ENCODE data around the gene RLBP1.

RLBP1 gene

DNA sequence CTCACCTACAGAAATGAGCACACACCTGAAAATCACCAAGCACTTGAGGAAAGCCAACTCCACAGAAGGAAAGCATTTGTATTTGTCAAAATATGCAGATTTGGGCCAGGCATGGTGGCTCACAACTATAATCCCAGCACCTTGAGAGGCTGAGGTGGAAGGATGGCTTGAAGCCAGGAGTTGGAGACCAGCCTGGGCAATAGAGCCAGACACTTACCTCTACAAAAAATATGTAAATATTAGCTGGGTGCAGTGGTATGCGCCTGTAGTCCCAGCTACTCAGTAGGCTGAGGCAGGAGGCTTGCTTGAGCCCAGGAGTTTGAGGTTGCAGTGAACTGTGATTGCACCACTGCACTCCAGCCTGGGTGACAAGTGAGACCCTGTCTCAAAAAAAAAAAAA is 12.3 kb downstream of the RLBP1 start:
- no peak overlapping the region for H3K4me3 ChIP-seq (ENCODE audit: low read depth, low read length)
- no peak for DNase-seq (ENCODE audit: low read depth)

- H3K4me3 ChIP-seq (ENCODE audit: low read depth, low read length), result no peak overlapping the region
- DNase-seq (ENCODE audit: low read depth), result no peak
These were observed 13.1 kb downstream of the RLBP1 start for GRCh38 chr15:89208256-89208655.

DNA sequence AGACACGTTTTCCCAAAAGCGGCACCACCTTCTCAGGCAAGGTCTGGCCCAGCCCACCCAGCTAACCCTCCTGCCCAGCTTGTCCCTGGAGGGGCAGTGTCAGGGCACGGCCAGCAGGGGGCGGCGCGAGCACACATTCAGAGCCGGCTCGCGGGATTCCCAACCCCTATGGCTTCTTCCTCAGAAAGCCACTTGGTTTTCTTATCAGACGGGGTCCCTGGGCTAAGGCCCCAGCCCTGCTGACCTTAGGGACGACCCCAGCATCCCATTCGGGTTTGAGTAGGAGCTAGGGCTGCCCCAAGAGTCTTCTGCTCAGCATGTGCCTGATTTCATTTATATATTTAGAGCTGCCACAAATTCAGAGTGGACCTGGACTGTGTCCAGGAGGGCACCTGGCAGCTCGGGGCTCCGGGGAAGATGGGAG is 14.5 kb downstream of the RLBP1 start:
- DNase-seq (ENCODE audit: low read depth), result no peak
- no peak overlapping the region for H3K4me3 ChIP-seq (ENCODE audit: low read depth, low read length)

DNA sequence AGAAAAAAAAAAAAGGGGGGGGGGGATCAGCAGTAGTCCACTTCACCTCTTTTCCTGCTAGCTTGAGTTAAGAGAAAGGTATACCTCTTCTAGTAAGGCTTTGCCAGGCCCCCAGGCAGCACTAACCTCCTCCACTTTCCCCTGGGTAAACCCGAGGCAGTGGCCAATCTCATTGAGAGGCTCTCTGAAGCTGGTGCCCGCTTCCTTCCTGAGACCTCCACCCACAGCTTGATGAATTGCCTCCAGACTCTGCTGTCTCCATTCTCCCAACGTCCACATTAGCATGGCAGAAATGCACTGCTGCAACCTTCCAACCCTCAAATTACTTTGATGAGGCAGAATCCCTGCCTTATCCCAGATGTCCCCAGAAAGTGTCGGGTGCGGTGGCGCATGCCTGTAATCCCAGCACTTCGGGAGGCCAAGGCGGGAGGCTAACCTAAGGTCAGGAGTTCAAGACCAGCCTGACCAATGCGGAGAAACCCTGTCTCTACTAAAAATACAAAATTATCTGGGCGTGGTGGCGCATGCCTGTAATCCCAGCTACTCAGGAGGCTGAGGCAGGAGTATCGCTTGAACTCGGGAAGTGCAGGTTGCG is 15.3 kb downstream of the RLBP1 start:
- no peak overlapping the region for H3K4me3 ChIP-seq (ENCODE audit: low read depth, low read length)
- no peak for DNase-seq (ENCODE audit: low read depth)

- no peak overlapping the region for H3K4me3 ChIP-seq (ENCODE audit: low read depth, low read length)
- no peak for DNase-seq (ENCODE audit: low read depth)
These were observed 17.6 kb downstream of the RLBP1 start for GRCh38 chr15:89203705-89204273.

DNA sequence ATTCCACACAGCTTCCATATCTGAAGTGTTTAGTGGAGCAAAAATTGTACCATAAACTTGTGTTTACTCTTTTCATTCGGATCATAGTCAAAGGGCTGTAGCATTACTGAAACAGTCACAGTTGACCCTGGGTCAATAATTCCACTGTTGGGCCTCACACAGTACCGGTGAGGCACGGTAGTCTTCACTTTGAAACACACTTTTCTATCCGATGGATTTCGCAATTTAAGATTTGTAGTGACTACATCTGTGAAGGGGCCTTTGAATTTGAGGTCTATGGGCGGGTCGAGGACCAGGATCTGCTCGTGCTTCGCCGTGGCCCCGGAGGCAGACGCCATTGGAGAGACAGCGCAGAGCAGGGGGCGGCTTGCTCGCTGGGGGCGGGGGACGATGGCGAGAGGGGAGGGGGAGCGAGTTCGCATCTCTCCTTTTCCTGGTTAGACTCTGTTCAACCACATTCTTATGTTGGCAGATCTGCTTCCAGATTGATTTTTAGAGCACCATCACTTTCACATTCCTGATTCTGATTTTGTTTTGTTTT is 19.8 kb downstream of the RLBP1 start:
- no peak overlapping the region for H3K4me3 ChIP-seq (ENCODE audit: low read depth, low read length)
- DNase-seq (ENCODE audit: low read depth), result no peak

DNA sequence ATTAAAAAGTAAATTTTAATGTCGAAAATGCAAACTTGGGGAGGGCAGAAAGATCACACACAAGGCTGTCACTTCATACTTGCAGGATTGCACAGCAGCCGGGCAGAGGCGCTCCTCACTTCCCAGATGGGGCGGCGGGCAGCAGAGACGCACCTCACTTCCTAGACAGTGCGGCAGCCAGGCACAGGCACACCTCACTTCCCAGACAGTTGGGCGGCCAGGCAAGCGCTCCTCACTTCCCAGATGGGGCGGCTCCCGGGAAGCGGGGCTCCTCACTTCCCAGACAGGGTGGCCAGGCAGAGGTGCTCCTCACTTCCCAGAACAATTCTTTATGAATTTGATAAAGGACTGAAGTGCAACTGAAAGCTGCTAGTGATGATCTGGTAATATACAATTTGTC is 21.2 kb downstream of the RLBP1 start:
- H3K4me3 ChIP-seq (ENCODE audit: low read depth, low read length), result no peak overlapping the region
- DNase-seq (ENCODE audit: low read depth), result no peak

GRCh38 chr15:89199746-89200145 is 21.6 kb downstream of the RLBP1 start:
- DNase-seq (ENCODE audit: low read depth), result no peak
- H3K4me3 ChIP-seq (ENCODE audit: low read depth, low read length), result no peak overlapping the region

DNA sequence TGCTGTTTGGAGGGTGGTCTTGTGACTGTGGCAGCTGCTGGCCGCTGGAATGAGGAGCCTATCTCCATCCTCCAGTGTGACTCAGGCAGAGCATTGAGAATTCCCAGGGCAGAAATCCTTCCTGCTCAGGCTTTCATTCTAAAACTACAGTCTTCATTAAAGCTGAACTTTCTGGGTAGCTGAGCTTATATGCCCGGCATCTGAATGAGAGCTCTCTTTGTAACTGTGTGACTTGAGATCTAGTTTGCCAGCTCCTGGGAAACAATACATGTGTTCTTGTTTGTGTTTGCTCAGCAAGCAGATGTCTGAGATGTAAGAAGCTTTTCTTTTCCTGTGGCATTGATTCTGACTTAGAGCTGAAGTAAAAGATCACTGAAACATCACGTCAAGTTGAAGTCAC is 22.4 kb downstream of the RLBP1 start:
- H3K4me3 ChIP-seq (ENCODE audit: low read depth, low read length), result no peak overlapping the region
- no peak for DNase-seq (ENCODE audit: low read depth)

GRCh38 chr15:89198196-89198595 is 23.2 kb downstream of the RLBP1 start:
- H3K4me3 ChIP-seq (ENCODE audit: low read depth, low read length), result no peak overlapping the region
- no peak for DNase-seq (ENCODE audit: low read depth)

DNA sequence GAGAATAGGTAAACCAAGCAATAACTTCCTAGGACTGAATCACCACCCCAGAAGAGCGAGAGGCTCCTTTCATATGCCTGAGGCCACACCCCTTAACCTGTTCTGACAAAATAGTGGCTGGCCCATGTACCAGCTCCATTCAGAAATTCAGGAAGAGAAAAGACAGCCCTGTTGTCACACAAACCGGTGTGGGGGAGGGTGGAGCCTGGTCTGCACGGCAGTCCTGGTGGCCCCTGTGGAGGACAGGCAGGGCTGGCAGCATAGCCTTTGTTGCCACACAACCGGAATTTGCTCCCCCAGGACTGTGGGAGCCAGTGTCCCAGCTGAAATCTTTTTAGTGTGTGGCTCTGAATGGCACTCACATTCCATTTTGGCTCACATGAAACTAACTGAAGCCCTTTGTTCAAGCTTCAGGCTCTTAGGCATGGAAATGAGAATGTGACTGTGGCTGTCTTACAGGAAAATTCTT is 23.8 kb downstream of the RLBP1 start:
- no peak for DNase-seq (ENCODE audit: low read depth)
- H3K4me3 ChIP-seq (ENCODE audit: low read depth, low read length), result no peak overlapping the region

DNA sequence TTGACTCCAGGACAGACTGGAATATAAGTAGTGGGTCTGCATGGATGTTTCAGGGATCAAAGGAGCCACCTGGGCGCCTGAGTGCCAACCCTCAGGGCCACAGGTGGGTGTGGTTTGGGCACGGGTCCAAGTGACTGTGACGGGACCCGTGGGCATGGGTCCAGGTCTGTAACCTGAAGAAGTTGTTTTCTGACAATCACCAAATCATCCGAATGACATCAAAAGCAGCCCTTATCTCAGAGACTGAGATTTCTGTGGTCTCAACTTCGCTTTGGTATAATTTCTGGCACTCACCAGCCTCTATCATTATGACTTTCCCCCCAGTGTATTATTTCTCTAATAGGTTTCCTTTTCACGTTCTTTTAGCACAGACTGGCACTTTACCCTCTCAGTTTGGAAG is 24.4 kb downstream of the RLBP1 start:
- H3K4me3 ChIP-seq (ENCODE audit: low read depth, low read length), result no peak overlapping the region
- no peak for DNase-seq (ENCODE audit: low read depth)

DNA sequence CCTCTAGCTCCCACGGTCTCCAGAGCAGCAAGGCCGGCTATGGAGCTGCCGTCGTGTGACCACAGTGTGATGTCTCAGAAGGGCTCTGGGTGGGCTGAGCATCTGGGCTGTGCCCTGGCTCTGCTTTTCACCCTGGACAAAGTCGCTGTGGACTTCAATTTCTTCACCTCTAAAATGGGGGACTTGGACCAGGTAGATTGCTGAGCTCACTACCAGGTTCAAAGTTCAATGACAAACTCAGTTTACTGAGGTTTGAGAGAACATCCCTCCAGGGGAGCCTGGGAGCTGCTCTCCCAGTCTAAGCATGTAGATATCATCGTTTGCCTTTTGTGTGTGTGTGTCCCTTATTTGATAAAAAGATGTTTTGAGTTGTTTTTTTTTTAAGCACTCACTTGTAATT is 25.1 kb downstream of the RLBP1 start:
- H3K4me3 ChIP-seq (ENCODE audit: low read depth, low read length), result no peak overlapping the region
- DNase-seq (ENCODE audit: low read depth), result no peak

DNA sequence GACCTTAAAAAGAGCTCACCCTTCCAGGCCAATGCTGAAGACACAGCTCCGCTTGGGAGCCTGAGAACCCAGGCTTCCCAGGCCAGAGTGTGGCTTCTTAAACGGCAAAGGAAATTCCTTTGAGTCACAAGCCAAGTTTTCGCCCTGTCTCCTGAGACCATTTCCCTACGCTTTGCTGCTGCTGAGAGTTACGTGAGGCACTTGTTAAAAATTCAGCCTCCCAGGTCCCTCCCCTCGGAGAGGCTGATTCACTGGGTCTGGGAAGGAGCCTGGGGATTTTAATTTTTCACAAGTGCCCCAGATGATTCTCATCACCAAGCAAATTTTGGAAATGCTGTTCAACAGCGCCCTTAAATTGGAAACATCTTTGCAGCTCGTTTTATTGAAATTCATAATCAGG is 25.5 kb downstream of the RLBP1 start:
- no peak for DNase-seq (ENCODE audit: low read depth)
- no peak overlapping the region for H3K4me3 ChIP-seq (ENCODE audit: low read depth, low read length)

DNA sequence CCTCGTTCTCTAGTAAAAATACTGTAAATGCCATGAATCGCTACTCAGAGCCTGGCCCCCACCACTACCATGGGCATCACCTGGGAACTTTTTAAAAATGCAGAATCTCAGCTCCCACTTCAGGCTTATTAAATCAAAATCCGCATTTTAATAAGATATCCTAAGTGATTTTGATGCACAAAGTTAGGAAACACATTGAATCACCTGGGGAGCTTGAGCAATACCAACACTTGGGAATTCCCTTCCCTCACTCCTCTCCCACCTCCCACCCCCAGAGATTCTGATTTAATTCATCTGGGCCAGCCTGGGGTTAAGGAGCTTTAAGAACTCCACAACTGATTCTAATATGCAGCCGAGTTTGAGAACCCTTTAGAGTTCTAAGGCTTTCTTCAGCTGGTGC is 26.8 kb downstream of the RLBP1 start:
- DNase-seq (ENCODE audit: low read depth), result no peak
- H3K4me3 ChIP-seq (ENCODE audit: low read depth, low read length), result no peak overlapping the region

GRCh38 chr15:89192766-89193165 is 28.6 kb downstream of the RLBP1 start:
- DNase-seq (ENCODE audit: low read depth), result no peak
- H3K4me3 ChIP-seq (ENCODE audit: low read depth, low read length), result no peak overlapping the region

DNA sequence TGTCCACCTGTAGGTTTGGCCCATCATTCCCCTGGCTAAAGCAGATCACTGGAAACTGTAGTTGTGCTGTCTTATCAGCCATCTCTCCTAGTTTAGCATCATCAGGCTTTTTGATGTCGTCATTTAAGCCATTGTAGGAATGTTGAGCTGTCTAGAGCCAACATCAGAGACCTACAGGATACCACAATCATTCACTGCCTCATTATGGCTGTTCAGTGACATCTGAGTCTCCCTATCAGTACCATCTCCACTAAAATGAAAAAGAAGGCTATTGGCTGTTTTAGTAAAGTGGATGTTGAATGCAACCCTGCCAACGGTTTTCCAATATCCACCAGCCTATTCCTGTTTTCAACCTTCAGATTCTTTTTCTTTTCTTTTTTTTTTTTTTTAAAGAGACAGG is 29.2 kb downstream of the RLBP1 start:
- H3K4me3 ChIP-seq (ENCODE audit: low read depth, low read length), result no peak overlapping the region
- DNase-seq (ENCODE audit: low read depth), result no peak

GRCh38 chr15:89187986-89188514 is 33.3 kb downstream of the RLBP1 start:
- no peak for DNase-seq (ENCODE audit: low read depth)
- no peak overlapping the region for H3K4me3 ChIP-seq (ENCODE audit: low read depth, low read length)

DNA sequence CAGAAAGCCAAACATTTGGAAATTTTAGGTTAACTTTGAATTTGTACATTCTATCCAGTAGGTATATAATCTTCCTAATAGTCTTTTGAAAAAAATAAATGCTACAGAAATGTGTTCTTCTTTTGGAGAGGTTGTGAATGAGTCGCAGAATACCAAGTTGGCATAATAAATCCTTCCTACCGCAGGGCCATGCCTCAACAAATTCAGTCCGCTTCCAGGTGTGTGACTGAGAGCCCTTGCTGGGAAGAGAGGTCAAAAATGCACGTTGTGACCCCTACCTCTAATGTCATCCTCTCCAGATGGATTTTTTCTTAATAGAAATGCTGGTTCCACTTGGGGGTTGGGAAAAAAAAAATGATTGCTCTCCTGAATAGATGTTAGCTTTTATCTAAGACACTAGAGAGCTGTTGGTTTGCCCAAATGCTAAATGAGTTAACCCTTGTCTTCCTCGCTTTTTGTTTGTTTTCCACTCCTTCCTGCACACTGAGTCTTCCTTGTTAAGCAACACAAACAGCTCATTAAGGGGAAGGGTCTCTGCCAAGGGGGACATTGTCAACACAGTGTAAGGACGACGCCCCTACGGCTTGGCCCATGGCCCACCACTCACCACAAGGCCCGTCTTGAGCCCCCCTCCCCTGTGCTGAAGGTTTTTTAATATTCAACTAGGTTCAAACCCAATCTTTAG is 33.9 kb downstream of the RLBP1 start:
- H3K4me3 ChIP-seq (ENCODE audit: low read depth, low read length), result no peak overlapping the region

DNA sequence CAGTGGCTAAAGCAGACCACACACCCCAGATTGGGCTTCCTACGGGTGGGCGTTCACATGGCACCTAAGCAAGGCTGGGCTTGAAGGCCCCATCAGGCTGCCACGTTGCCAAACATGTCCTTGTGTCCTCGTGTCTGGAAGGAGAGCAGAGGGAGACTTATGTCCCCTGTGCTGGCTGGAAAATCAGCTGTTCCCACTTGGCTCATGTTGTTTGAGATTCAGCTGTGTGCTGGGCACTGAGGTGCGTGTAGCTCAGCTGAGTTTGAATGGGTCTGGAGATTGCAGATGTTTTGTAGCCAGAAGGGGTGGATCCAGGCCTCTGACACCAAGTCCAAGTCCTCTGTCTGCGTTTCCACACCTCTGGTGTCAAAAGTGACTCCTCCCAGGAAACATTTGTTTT is 34.6 kb downstream of the RLBP1 start:
- no peak overlapping the region for H3K4me3 ChIP-seq (ENCODE audit: low read depth, low read length)
- no peak for DNase-seq (ENCODE audit: low read depth)

More for the DNA sequence above, 33.9 kb downstream of the RLBP1 start:
- no peak for DNase-seq (ENCODE audit: low read depth)
